H1 (cell line): ENCODE results near the gene S100A8. TPM values are rescaled to one million over a fixed set of nuclear protein-coding genes. Genes with fewer than 3 reads are reported as not detected.

Experiments used
- JUND ChIP-seq: IDR thresholded peaks from 2 replicates; pipeline ENCODE4 v1.6.1; 2011; ENCODE audit warnings: mild to moderate bottlenecking, improper control_type of control experiment, low read length
- POU5F1 ChIP-seq: IDR thresholded peaks from 2 replicates; pipeline ENCODE4 v1.6.1; 2011; ENCODE audit warnings: low read depth, mild to moderate bottlenecking, low read length, moderate library complexity
- polyA plus RNA-seq, 7 experiments: library from polyadenylated mRNA; depleted of rRNA in 3 of 7; stranded (reverse) in 5 of 7; unstranded in 2 of 7; fragments of >200 nt in 5 of 7; fragments of 200-250 nt in 2 of 7; gene quantifications; 1 replicate in 5 of 7; 2 replicates in 1 of 7; 4 replicates in 1 of 7; pipeline versions ENCODE4 v1.2.1 to v1.2.3, GENCODE V29; 2011 to 2013; ENCODE audit warnings: missing spikeins in 2 of 7, mixed read lengths in 2 of 7
- total RNA-seq: library from RNA; stranded (reverse); fragmentation: NEBNext Ultra II Directional; extraction: Animal tissue kit (Norgen Biotek cat#: 25700); gene quantifications from 2 replicates; pipeline ENCODE4 v1.2.1, GENCODE V29; 2021
- TF ChIP-seq, protein P1 (sequence below): fragments of 300-600 bp; sonication (generic); IDR thresholded peaks from 2 replicates; pipeline ENCODE4 v1.7.1; 2012; ENCODE audit warnings: low read length, moderate library complexity, mild to moderate bottlenecking, inconsistent platforms; ENCODE audit not compliant: insufficient replicate concordance

S100A8 gene
- total and polyA plus RNA-seq, 2 of the 8 experiments (the other 6 are each of a cell fraction or from before 2014, with no cell fraction given), result not detected

DNA sequence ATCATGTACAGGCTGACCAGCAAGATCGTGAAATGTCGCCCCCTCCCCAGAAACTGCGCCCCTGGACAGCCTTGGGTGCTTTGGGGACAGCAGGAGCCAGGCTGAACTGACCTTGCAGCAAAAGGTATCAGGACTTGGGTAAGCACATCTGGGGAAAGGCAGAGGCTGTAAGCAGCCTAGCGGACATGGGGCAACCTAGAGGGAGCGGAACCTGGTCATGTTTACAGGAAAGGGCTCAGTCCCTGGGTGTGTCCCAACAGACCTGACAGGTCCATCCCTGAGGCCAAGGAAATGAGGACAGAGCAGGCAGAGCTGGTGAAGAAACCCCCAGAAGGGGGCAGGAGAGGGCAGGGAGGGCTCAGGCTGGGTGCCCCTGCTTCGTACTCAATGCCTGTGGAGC is 3.1 kb upstream of the S100A8 start (continued):
- TF ChIP-seq, protein P1, sequence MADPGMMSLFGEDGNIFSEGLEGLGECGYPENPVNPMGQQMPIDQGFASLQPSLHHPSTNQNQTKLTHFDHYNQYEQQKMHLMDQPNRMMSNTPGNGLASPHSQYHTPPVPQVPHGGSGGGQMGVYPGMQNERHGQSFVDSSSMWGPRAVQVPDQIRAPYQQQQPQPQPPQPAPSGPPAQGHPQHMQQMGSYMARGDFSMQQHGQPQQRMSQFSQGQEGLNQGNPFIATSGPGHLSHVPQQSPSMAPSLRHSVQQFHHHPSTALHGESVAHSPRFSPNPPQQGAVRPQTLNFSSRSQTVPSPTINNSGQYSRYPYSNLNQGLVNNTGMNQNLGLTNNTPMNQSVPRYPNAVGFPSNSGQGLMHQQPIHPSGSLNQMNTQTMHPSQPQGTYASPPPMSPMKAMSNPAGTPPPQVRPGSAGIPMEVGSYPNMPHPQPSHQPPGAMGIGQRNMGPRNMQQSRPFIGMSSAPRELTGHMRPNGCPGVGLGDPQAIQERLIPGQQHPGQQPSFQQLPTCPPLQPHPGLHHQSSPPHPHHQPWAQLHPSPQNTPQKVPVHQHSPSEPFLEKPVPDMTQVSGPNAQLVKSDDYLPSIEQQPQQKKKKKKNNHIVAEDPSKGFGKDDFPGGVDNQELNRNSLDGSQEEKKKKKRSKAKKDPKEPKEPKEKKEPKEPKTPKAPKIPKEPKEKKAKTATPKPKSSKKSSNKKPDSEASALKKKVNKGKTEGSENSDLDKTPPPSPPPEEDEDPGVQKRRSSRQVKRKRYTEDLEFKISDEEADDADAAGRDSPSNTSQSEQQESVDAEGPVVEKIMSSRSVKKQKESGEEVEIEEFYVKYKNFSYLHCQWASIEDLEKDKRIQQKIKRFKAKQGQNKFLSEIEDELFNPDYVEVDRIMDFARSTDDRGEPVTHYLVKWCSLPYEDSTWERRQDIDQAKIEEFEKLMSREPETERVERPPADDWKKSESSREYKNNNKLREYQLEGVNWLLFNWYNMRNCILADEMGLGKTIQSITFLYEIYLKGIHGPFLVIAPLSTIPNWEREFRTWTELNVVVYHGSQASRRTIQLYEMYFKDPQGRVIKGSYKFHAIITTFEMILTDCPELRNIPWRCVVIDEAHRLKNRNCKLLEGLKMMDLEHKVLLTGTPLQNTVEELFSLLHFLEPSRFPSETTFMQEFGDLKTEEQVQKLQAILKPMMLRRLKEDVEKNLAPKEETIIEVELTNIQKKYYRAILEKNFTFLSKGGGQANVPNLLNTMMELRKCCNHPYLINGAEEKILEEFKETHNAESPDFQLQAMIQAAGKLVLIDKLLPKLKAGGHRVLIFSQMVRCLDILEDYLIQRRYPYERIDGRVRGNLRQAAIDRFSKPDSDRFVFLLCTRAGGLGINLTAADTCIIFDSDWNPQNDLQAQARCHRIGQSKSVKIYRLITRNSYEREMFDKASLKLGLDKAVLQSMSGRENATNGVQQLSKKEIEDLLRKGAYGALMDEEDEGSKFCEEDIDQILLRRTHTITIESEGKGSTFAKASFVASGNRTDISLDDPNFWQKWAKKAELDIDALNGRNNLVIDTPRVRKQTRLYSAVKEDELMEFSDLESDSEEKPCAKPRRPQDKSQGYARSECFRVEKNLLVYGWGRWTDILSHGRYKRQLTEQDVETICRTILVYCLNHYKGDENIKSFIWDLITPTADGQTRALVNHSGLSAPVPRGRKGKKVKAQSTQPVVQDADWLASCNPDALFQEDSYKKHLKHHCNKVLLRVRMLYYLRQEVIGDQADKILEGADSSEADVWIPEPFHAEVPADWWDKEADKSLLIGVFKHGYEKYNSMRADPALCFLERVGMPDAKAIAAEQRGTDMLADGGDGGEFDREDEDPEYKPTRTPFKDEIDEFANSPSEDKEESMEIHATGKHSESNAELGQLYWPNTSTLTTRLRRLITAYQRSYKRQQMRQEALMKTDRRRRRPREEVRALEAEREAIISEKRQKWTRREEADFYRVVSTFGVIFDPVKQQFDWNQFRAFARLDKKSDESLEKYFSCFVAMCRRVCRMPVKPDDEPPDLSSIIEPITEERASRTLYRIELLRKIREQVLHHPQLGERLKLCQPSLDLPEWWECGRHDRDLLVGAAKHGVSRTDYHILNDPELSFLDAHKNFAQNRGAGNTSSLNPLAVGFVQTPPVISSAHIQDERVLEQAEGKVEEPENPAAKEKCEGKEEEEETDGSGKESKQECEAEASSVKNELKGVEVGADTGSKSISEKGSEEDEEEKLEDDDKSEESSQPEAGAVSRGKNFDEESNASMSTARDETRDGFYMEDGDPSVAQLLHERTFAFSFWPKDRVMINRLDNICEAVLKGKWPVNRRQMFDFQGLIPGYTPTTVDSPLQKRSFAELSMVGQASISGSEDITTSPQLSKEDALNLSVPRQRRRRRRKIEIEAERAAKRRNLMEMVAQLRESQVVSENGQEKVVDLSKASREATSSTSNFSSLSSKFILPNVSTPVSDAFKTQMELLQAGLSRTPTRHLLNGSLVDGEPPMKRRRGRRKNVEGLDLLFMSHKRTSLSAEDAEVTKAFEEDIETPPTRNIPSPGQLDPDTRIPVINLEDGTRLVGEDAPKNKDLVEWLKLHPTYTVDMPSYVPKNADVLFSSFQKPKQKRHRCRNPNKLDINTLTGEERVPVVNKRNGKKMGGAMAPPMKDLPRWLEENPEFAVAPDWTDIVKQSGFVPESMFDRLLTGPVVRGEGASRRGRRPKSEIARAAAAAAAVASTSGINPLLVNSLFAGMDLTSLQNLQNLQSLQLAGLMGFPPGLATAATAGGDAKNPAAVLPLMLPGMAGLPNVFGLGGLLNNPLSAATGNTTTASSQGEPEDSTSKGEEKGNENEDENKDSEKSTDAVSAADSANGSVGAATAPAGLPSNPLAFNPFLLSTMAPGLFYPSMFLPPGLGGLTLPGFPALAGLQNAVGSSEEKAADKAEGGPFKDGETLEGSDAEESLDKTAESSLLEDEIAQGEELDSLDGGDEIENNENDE, result no peak
- TF ChIP-seq JUND (no peak), POU5F1 (no peak)
